Measurements from ENCODE around the gene MYOG.
A peak's percentile ranks its signal among the peaks of the same experiment; 100 is the strongest.

The MYOG gene

GRCh38 chr1:203072002-203072602, 13.7 kb downstream of the MYOG start:
- no peak for DNase-seq

GRCh38 chr1:203069030-203069747, 16.6 kb downstream of the MYOG start:
- peak; percentile 47 to 79 (median 66) for DNase-seq

GRCh38 chr1:203066965-203067364, 18.8 kb downstream of the MYOG start:
- DNase-seq: no peak

- DNase-seq: no peak
These were observed 19.8 kb downstream of the MYOG start for GRCh38 chr1:203065986-203066385.

GRCh38 chr1:203065191-203065590, 20.6 kb downstream of the MYOG start:
- DNase-seq: no peak

GRCh38 chr1:203063287-203063686, 22.5 kb downstream of the MYOG start:
- peak in 1 of 4 experiments; percentile 29 for DNase-seq

- DNase-seq: no peak
These were observed 25.7 kb downstream of the MYOG start for GRCh38 chr1:203060115-203060514.

GRCh38 chr1:203059485-203059884, 26.3 kb downstream of the MYOG start:
- DNase-seq: peak; percentile 34 to 63 (median 61)

- DNase-seq: peak; percentile 38 to 68 (median 63)
These were observed 27.2 kb downstream of the MYOG start for GRCh38 chr1:203058676-203058935.

GRCh38 chr1:203057911-203058675, 27.7 kb downstream of the MYOG start:
- peak; percentile 51 to 80 (median 74) for DNase-seq

GRCh38 chr1:203056516-203056915, 29.3 kb downstream of the MYOG start:
- no peak for DNase-seq

- DNase-seq: no peak
These were observed 29.8 kb downstream of the MYOG start for GRCh38 chr1:203056012-203056411.

GRCh38 chr1:203055161-203055799, 30.5 kb downstream of the MYOG start:
- DNase-seq: no peak

GRCh38 chr1:203054642-203055041, 31.2 kb downstream of the MYOG start:
- no peak for DNase-seq

- no peak for DNase-seq
These were observed 31.6 kb downstream of the MYOG start for GRCh38 chr1:203054184-203054583.

- no peak for DNase-seq
These were observed 33.2 kb downstream of the MYOG start for GRCh38 chr1:203052601-203053000.

- no peak for DNase-seq
These were observed 33.9 kb downstream of the MYOG start for GRCh38 chr1:203051841-203052324.

- peak; percentile 54 to 70 (median 64) for DNase-seq
These were observed 35.0 kb downstream of the MYOG start for GRCh38 chr1:203050826-203051225.

GRCh38 chr1:203049576-203050180, 36.1 kb downstream of the MYOG start:
- DNase-seq: no peak

- DNase-seq: no peak
These were observed 36.7 kb downstream of the MYOG start for GRCh38 chr1:203049077-203049476.

- DNase-seq: no peak
These were observed 37.2 kb downstream of the MYOG start for GRCh38 chr1:203048555-203049051.

GRCh38 chr1:203048086-203048485, 37.7 kb downstream of the MYOG start:
- no peak for DNase-seq

Data from suppressor macrophage (primary cell).